Measurements from ENCODE around the gene STPG1. TPM values are rescaled to one million over a fixed set of nuclear protein-coding genes. Genes with fewer than 3 reads are reported as not detected.

STPG1 gene
- total and polyA plus RNA-seq, 2 of the 13 experiments (the other 11 are each of a cell fraction or from before 2014, with no cell fraction given) = 3.4 to 4.3 TPM

GRCh38 chr1:24415910-24416665, 2.5 kb upstream of the STPG1 start (continued):
- TF ChIP-seq CCDC6 (CRISPR knock-in tag; IDR thresholded peaks at IDR 0.05) (no peak), DMAP1 (CRISPR knock-in tag; IDR thresholded peaks at IDR 0.05) (0 out of 2 replicates have a peak, but pooled peaks have one; percentile 7), NFE2L1 (CRISPR knock-in tag; IDR thresholded peaks at IDR 0.05; ENCODE audit: borderline replicate concordance) (no peak), IRF9 (CRISPR knock-in tag; IDR thresholded peaks at IDR 0.05; ENCODE audit: borderline replicate concordance) (0 out of 2 replicates have a peak, but pooled peaks have one; percentile 39), GPBP1L1 (CRISPR knock-in tag; IDR thresholded peaks at IDR 0.05) (no peak), ZNF773 (CRISPR knock-in tag; IDR thresholded peaks at IDR 0.05; ENCODE audit: borderline replicate concordance) (no peak), ZNF468 (CRISPR knock-in tag; IDR thresholded peaks at IDR 0.05) (no peak), ZFP41 (CRISPR knock-in tag; IDR thresholded peaks at IDR 0.05; ENCODE audit: borderline replicate concordance) (no peak), ZNF577 (CRISPR knock-in tag; IDR thresholded peaks at IDR 0.05; ENCODE audit: borderline replicate concordance, low read depth) (no peak), ESRRA (CRISPR knock-in tag; IDR thresholded peaks at IDR 0.05; ENCODE audit: low read depth) (no peak), TCF7L2 (IDR thresholded peaks at IDR 0.05; ENCODE audit: low read depth, low read length) (no peak), RARA (CRISPR knock-in tag; IDR thresholded peaks at IDR 0.05) (no peak), ZFP90 (CRISPR knock-in tag; IDR thresholded peaks at IDR 0.05; ENCODE audit: borderline replicate concordance) (no peak), ZNF501 (CRISPR knock-in tag; IDR thresholded peaks at IDR 0.05) (no peak), GFI1 (CRISPR knock-in tag; IDR thresholded peaks at IDR 0.05; ENCODE audit: borderline replicate concordance) (no peak), SUZ12 (IDR thresholded peaks at IDR 0.05; ENCODE audit: low read depth, low read length) (no peak), ZNF335 (CRISPR knock-in tag; IDR thresholded peaks at IDR 0.05) (no peak), MBD4 (IDR thresholded peaks at IDR 0.05; ENCODE audit: borderline replicate concordance, low read length) (no peak), FOXC1 (CRISPR knock-in tag; IDR thresholded peaks at IDR 0.05; ENCODE audit: borderline replicate concordance) (no peak), ZNF256 (CRISPR knock-in tag; conservative IDR thresholded peaks at IDR 0.05) (no peak), ZNF678 (CRISPR knock-in tag; IDR thresholded peaks at IDR 0.05) (no peak), GLMP (CRISPR knock-in tag; IDR thresholded peaks at IDR 0.05; ENCODE audit: borderline replicate concordance) (no peak)

Measured in HepG2 (cell line).